Kidney tubule cell (primary cell): ENCODE results near the gene ARHGAP33.

Experiments used
- DNase-seq: peaks from one replicate; pipeline ENCODE4 v3.0.0-alpha.2; 2018; ENCODE audit warnings: low spot score

ARHGAP33 gene

GRCh38 chr19:35780058-35780457 is 4.7 kb downstream of the ARHGAP33 start:
- DNase-seq = no peak

- DNase-seq = no peak
These were observed 5.4 kb downstream of the ARHGAP33 start for GRCh38 chr19:35780717-35781116.

DNA sequence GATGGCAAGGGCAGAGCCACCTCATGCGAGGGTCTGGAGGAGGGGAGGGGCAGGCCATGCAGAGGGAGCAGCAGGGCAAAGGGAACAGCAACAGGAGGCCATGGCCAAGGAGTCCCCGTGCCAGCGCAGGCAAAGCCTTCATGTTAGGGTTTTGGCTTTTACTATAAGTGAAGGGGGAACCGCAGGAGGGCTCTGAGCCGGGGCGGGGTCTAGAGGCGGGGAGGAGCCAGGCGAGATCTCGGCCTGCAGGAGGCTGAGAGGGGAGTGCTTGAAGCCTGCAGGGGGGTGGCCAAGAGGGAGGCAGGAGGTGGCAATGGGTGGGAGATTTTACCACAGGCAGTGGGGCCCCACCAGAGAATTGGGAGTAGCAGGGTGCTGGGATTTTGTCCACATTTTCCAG is 6.3 kb downstream of the ARHGAP33 start:
- DNase-seq = no peak

DNA sequence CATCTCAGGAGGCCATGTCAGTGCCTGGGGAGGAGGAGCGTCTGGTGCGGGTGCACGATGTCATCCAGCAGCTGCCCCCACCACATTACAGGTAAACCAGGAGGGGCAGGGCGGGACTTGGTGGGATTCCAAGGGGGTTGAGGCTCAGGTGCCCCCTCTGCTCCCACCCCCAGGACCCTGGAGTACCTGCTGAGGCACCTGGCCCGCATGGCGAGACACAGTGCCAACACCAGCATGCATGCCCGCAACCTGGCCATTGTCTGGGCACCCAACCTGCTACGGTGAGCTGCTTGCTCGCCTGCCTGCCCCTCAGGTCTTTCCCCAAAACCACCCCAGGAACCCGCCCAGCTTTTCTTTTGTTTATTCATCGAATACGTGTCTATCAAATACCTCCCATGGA is 7.2 kb downstream of the ARHGAP33 start:
- DNase-seq = no peak

GRCh38 chr19:35783469-35784434 is 8.4 kb downstream of the ARHGAP33 start:
- no peak for DNase-seq

GRCh38 chr19:35784503-35785338 is 9.4 kb downstream of the ARHGAP33 start:
- no peak for DNase-seq

DNA sequence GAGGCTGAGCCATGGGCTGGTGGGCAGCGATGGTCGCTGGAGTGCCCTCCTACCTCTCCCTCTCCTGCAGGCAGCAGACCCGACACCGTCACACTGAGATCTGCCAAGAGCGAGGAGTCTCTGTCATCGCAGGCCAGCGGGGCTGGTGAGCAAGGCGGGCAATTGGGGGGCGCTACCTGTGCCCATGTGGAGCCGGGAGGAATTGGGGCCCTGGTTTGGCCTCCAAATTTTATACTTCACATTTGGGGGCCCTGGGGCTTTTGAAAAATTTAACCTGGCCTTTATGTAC is 9.9 kb downstream of the ARHGAP33 start:
- no peak for DNase-seq

- no peak for DNase-seq
These were observed 11.2 kb downstream of the ARHGAP33 start for GRCh38 chr19:35786299-35787160.

GRCh38 chr19:35787227-35787799 is 11.9 kb downstream of the ARHGAP33 start:
- DNase-seq = no peak

DNA sequence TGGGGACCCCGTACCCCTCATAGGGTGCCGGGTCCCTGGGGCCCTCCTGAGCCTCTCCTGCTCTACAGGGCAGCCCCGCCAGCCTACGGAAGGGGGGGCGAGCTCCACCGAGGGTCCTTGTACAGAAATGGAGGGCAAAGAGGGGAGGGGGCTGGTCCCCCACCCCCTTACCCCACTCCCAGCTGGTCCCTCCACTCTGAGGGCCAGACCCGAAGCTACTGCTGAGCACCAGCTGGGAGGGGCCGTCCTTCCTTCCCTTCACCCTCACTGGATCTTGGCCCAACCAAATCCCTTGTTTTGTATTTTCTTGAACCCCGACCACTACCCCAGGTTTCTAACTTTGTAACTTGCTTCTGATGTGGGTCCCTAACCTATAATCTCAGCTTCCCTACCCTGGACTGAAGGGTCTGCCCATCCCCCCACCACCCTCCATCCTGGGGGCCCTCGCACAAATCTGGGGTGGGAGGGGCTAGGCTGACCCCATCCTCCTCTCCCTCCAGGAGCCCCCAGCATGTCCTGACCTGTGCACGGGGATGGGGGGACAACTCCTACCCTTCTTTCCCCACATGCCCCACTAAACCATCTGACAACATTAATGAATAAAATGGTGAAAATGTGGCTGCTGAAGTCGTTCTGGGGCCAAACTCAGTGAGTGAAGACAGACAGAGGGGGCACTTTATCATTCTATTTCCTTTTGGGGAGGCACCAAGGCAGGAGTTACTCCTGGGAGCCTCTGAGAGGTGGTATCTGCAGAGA is 13.0 kb downstream of the ARHGAP33 start:
- no peak for DNase-seq

DNA sequence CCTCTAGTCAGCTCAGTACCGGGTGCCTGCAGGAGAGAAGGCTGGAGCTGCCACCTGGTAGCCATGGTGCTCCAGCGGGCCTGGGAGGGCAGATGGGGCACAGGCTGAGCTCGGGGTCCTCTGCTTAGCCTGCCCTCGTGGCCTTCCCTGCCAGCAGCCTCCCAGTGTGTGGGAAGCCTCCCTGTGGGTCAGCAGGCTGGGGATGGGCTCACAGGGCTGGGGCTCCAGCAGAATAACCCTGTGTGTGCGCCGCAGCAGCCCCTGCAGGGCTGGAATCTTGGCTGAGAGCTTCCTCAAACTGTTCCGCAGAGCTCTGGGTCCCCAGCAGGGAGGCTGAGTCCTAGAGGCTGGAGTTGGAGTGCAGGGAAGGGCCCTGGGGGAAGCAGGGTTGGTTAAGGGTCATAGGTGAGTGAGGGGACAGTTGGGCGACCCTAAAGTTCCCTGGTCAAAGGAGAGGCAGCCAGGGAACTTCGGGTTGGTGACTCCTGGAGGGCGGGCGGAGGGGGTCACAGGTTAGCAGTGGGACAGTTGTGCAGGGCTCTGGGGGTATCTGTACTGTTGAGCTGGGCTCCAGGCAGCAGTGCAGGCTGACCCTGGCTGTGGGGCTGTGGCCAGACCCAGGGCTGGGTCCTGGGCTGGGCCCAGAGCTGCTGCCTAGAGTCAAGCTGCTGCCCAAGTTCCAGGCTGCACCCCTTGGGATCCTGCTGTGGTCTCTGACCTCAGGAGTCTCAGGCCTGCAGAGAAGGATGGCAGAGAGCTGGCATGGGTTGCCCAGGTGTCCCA is 14.0 kb downstream of the ARHGAP33 start:
- no peak for DNase-seq

GRCh38 chr19:35789978-35790944 is 14.9 kb downstream of the ARHGAP33 start:
- no peak for DNase-seq

- no peak for DNase-seq
These were observed 15.8 kb downstream of the ARHGAP33 start for GRCh38 chr19:35790981-35791813.

GRCh38 chr19:35791814-35792279 is 16.5 kb downstream of the ARHGAP33 start:
- DNase-seq = no peak

GRCh38 chr19:35792312-35792711 is 16.9 kb downstream of the ARHGAP33 start:
- DNase-seq = no peak

DNA sequence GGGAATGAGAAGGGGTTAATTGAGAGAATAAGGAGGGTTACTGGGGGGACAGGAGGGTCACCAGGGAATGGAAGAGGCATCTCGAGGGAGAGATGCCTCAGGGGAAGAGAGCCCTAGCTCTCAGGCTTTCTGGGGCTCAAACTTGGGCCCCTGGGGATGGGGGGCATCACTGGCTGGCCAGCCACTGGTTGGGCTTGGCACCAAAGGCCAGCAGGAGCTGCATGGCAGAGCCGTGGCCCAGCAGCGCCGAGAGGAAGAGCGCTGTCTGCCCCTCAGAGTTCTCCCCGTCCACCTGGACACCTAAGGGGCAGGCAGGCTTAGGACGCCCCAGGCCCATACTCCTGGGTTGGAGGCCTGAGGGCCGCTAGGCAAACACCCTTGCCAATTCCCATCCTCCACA is 17.5 kb downstream of the ARHGAP33 start:
- DNase-seq = no peak

DNA sequence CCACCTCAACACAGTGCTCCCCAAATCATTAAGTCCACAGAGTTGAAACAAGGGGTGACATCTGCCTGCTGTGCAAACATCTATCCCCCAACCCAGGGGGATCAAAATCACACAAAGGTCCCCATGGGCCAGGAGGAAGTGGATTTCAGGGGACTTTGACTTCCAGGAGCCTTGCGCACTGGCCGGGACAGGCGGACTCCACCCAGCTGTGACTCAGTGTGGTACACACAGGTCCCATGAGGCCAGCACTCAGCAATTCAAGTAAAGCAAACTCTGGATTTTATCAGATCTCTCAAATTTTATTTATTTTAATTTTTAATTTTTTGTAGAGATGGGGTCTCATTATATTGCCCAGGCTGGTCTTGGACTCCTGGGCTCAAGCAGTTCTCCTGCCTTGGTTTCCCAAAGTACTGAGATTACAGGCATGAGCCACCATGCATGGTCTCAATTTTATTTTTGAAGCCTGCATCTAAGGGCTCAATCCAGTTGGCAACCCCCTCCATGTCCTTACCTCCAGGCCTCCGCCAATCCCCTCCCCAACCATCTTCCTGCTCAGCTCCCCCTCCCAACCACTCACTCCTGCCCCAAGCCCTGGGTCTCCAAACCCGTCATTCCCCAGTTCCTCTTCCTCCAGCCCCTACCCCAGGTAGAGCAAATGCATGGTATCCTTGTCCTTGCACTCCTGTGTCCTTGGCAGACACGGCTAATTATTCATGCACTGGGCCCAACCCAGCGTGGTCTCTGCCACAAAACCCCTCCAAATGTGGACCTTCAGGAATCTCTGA is 18.2 kb downstream of the ARHGAP33 start:
- no peak for DNase-seq
